GM19455 (cell line): ENCODE measurements around the gene TIGD7.
A peak's percentile ranks its signal among the peaks of the same experiment; 100 is the strongest.
"Not testable (repeated sequence)": the region's sequence is repeated elsewhere in the genome, so short reads cannot be mapped to it uniquely, and the experiment has no call there.

Source experiments
- ATAC-seq: cut with Tn5 transposase; IDR thresholded peaks from one replicate; pipeline ENCODE4 v1.9.1; 2021; ENCODE audit not compliant: unreplicated experiment

TIGD7 gene

DNA sequence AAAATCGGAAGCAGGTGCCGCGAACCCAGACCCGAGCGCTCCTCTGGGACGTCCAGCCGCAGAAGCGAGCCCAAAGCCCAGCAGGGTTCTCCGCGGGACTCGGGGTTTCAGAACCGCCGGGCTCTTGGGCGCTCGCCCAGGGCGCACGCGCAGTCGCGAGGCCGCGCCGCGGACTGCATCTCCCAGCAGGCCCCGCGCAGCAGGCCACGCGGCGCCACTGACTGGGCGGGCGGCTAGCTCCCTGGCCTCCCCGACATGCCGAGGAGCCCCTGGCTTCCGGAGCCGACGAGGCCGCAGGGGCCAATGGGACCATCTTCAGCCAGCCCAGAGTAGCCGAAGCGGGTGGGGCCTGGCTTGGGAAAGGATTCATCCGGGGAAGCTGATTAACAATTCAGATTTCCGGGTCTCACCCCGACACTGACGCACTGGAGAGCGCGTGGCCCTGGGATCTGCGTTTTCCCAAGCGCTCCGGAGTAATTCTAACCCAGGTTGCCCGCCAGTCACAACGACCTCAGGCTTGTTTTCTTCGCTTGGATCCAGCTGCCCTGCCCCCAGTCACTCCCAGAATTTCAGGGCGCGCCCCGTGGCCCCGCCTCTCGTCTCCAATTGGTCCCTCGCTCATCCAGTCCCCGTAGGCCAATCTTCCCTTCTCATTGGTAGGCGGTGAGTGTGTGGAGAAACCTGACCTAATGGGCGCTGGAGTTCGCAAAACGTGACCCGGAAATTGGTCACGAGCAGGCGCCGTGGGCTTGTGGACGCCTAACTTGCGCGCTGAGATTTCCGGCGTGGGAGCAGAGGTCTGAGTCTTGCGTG, 22.3 kb downstream of the TIGD7 start, which contains the start of gene ZNF263:
ZNF263 (plus strand) TSS at position 762 of the 813 bp plus-strand sequence. CDS start 328 bp downstream, outside the sequence.
- ATAC-seq, result peak; percentile 83

DNA sequence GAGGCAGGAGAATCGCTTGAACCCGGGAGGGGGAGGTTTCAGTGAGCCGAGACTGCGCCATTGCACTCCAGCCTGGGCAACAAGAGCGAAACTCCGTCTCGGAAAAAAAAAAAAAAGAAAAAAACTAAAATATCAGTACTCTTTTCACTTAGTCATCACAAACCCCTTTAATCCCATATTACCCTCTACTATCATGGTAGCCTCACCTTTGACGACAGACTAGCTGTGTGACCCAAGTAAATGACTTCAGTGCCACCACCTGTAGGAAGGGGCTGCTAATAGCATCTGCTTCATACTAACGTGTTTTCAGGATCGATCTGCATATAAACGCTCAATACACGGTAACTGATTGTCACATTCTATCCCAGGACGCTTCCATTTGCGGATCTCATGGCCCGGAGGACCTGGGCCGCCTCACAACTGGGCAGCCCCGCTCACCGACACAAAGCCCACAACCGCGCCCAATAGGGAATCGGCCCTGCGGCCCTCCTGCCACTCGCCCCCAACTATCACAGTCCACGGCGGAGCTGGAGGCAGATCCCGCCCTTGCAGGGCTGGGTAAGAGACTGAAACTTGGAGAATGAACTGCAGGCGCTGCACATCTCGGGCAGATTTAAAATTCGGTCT, 23.0 kb downstream of the TIGD7 start:
- peak; percentile 32 for ATAC-seq

- ATAC-seq, result no peak
These were observed 23.9 kb downstream of the TIGD7 start for GRCh38 chr16:3281222-3281820.

DNA sequence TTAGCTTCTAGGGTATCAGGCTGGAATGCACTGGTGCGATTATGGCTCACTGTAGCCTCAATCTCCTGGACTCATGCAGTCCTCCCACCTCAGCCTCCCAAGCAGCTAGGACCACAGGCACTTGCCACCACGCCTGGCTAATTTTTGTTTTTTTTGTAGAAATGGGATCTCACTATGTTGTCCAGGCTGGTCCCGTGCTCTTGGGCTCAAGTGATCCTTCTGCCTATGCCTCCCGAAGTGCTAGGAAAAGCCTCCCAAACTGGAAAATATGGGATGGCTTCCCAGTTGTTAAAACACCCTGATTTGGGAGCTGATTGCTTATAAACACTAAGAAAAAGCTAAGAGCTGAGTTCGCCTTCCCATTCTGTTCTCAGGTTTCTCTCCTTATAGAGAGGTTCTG, 28.6 kb downstream of the TIGD7 start:
- no peak for ATAC-seq

GRCh38 chr16:3274947-3275346, 30.3 kb downstream of the TIGD7 start:
- no peak for ATAC-seq

- ATAC-seq, result no peak
These were observed 30.7 kb downstream of the TIGD7 start for GRCh38 chr16:3274490-3274889.

- not testable (repeated sequence) for ATAC-seq
These were observed 33.9 kb downstream of the TIGD7 start for GRCh38 chr16:3271281-3271680.

GRCh38 chr16:3270718-3271117, 34.5 kb downstream of the TIGD7 start:
- ATAC-seq, result not testable (repeated sequence)

- ATAC-seq, result no peak
These were observed 36.9 kb downstream of the TIGD7 start for GRCh38 chr16:3268294-3268693.

DNA sequence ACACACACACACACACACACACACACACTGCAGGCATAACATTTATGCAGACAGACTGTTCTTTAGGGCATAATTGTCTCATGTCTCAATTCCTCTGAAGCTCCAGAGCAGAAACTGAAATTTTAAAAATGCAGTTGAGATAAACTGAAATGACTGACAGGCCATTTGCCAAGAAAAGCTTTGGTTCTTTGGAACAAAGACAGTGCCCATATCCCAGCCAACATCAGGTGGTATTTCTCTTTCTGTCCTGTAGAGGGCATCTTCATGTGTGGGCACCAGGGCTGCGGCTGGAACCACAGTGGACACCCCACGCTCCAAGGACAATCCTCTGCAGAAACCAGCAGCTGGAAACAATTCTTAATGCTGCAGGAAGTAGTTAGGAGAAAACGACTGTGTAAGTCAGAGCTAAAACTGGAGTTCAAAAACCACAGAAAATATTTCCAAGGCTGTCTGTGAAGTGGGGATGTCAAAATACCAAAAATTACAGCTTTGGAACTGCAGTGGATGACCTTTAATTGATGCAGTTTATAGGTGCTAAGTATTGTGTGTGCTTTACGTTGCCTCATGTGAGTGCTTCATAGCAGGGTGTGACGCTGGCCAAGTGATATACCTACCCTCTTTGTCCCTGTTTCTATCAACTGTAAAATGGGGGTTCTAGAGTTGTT, 38.2 kb downstream of the TIGD7 start:
- ATAC-seq, result no peak

DNA sequence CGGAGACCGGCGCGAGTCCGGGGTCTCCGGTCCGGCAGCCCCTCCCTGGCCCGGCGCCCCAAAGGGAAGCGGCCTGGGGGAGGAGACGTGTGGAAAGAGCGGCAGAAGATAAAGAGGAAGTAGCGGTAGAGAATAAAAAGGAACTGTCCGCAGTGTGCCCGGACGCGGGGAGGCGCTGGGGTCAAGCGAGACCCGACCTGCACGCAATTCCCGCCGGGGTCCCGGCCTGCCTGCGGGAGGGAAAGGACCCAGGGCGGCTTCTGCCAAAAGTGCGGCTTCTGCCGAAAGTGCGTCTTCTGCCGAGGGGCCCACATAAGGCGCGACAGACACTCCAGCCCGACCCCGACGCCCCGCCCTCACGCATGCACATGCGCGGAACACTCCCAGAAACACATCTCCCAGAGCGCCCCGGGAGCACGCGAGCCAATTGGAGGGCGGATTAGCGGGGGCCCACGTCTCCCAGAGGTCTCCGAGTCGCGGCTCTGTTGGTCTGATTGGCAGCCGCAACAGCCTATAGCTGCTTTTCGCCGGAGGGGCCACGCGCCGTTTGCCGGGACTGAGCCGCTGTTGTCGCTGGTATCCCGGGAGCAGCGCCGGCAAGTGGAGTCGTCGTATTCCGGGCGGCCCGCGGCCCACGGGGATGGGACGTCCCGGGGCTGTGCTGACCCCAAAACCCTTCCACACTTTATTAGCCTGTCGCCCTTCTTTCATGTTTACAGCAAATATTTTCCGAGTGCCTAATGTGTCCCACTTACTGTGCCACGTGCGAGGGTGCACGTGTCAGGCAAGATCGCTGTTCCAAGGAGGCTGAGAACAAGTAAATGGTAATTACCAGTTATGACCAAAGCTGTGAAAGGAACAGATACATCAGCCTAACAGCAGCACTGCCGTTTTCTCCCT, 40.8 kb downstream of the TIGD7 start:
- peak; percentile 86 for ATAC-seq

DNA sequence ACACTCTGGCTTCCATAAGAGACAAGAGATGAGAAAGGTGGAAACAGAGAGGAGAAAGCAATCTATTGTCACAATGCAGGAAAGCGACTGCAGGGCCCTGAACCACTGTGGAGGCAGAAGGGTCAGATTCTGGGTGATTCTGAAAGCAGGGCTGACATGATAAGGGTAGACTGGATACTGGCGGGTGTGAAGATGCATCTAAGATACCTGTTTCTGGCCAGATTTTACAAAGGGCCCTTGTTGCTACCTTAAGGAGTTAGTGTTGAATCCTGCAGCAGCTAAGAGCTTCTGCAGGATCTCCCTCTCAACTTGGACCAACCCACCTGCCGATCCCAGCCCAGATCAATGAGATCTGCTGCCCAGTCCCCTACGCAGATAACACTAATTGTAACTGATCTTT, 42.7 kb downstream of the TIGD7 start:
- ATAC-seq, result no peak

GRCh38 chr16:3259836-3260235, 45.4 kb downstream of the TIGD7 start:
- no peak for ATAC-seq

- no peak for ATAC-seq
These were observed 48.3 kb downstream of the TIGD7 start for GRCh38 chr16:3256866-3257465.

- no peak for ATAC-seq
These were observed 48.9 kb downstream of the TIGD7 start, which contains the start of gene MEFV for GRCh38 chr16:3256146-3256865. Gene MEFV, minus strand, starts transcription at chr16:3256633. Its CDS starts 46 bp downstream, at chr16:3256587.

DNA sequence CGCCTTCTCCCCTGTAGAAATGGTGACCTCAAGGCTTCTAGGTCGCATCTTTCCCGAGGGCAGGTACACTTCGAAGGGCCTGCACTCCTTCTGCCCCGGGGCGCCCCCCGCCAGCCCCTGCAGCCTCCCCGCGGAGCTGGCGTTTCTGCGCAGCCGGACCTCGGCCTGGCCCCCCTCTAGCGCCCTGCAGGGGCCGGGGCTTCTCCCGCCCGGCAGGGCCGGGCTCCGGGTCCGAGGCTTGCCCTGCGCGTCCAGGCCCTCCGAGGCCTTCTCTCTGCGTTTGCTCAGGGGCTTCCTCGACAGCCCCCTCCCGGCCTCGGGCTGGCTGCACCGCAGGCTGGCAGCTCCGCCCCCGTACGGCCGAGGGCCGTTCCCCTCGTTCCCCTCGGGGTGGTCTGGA, 50.9 kb downstream of the TIGD7 start:
- ATAC-seq, result no peak

DNA sequence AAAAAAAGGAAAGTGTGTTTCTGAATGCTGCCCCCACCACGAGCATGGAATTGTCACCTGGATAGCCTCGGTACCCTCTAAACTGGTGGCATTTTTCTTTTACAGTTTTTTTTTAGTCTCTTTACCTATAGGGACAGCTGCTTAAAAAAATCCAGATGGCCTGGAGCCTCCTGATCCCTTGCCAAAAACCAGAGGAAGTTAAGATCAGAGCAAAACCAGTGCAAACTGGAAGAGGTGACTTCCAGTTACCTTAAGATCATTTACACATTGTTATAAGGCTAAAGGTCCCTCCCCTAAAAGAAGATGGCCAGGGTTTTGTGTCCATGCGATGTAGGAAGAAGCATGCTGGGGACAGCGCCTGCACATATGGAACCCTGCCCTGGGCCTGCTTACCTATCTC, 52.3 kb downstream of the TIGD7 start:
- ATAC-seq, result no peak

GRCh38 chr16:3249451-3249850, 55.8 kb downstream of the TIGD7 start:
- no peak for ATAC-seq

GRCh38 chr16:3249020-3249419, 56.2 kb downstream of the TIGD7 start:
- no peak for ATAC-seq
